Measurements from ENCODE around the gene CNTNAP2.

Gene CNTNAP2

GRCh38 chr7:148079206-148080080 is 1962.8 kb downstream of the CNTNAP2 start:
- no CpG with 5 or more reads among the region's 2 CpGs for WGBS (ENCODE audit: extremely low coverage, insufficient coverage, low lambda C conversion rate)
- peaks cover 3% of the 10 kb centered on the region for H3K4me1 ChIP-seq (ENCODE audit: control insufficient read depth, low read depth, low read length)
- no peak overlapping the region for H3K4me3 ChIP-seq (ENCODE audit: low read length)
- H3K27me3 ChIP-seq (ENCODE audit: insufficient read depth, low read length, poor library complexity): no peaks in the 10 kb centered on the region
- H3K56ac ChIP-seq (ENCODE audit: low read length): peak overlapping the region; percentile 0
- H2BK120ac ChIP-seq (ENCODE audit: low read depth, low read length): peak overlapping the region; percentile 64
- H3K79me1 ChIP-seq (ENCODE audit: low read length): no peaks in the 10 kb centered on the region
- peak overlapping the region; percentile 57 for H3K27ac ChIP-seq (ENCODE audit: low read depth, low read length)
- H3K79me2 ChIP-seq (ENCODE audit: control insufficient read depth, insufficient read depth, low read length): no peaks in the 10 kb centered on the region
- peak overlapping the region; percentile 83 for H2BK5ac ChIP-seq (ENCODE audit: low read length)
- no peak overlapping the region for H3K23ac ChIP-seq (ENCODE audit: low read length)
- H3K4ac ChIP-seq (ENCODE audit: low read depth, low read length): no peak overlapping the region
- no peak overlapping the region for H3K9ac ChIP-seq (ENCODE audit: low read length)
- no peak overlapping the region for H4K5ac ChIP-seq (ENCODE audit: low read length)
- no peaks in the 10 kb centered on the region for H3K36me3 ChIP-seq (ENCODE audit: control insufficient read depth, insufficient read depth, low read length)
- no peak overlapping the region for H2BK15ac ChIP-seq (replicated peaks; ENCODE audit: low read depth)
- H4K8ac ChIP-seq (ENCODE audit: low read depth, low read length): no peak overlapping the region
- peak; percentile 79 for DNase-seq
- peak overlapping the region; percentile 2 for H2AK5ac ChIP-seq (ENCODE audit: low read length)
- no peak overlapping the region for H3K4me2 ChIP-seq (ENCODE audit: low read length)
- H3K18ac ChIP-seq (ENCODE audit: low read length): no peak overlapping the region

GRCh38 chr7:148083448-148083847 is 1966.8 kb downstream of the CNTNAP2 start:
- no peak overlapping the region for H4K5ac ChIP-seq (ENCODE audit: low read length)
- H3K4me3 ChIP-seq (ENCODE audit: low read length): no peak overlapping the region
- DNase-seq: no peak
- no peaks in the 10 kb centered on the region for H3K27me3 ChIP-seq (ENCODE audit: insufficient read depth, low read length, poor library complexity)
- no peak overlapping the region for H2BK120ac ChIP-seq (ENCODE audit: low read depth, low read length)
- H4K8ac ChIP-seq (ENCODE audit: low read depth, low read length): no peak overlapping the region
- H3K36me3 ChIP-seq (ENCODE audit: control insufficient read depth, insufficient read depth, low read length): no peaks in the 10 kb centered on the region
- H3K4me2 ChIP-seq (ENCODE audit: low read length): no peak overlapping the region
- WGBS (ENCODE audit: extremely low coverage, insufficient coverage, low lambda C conversion rate): no CpG with 5 or more reads among the region's 1 CpG
- no peak overlapping the region for H2BK5ac ChIP-seq (ENCODE audit: low read length)
- no peak overlapping the region for H2BK15ac ChIP-seq (replicated peaks; ENCODE audit: low read depth)
- no peak overlapping the region for H2AK5ac ChIP-seq (ENCODE audit: low read length)
- H3K4ac ChIP-seq (ENCODE audit: low read depth, low read length): no peak overlapping the region
- H3K18ac ChIP-seq (ENCODE audit: low read length): no peak overlapping the region
- no peaks in the 10 kb centered on the region for H3K79me1 ChIP-seq (ENCODE audit: low read length)
- H3K23ac ChIP-seq (ENCODE audit: low read length): no peak overlapping the region
- peaks cover 3% of the 10 kb centered on the region for H3K4me1 ChIP-seq (ENCODE audit: control insufficient read depth, low read depth, low read length)
- no peak overlapping the region for H3K27ac ChIP-seq (ENCODE audit: low read depth, low read length)
- no peak overlapping the region for H3K56ac ChIP-seq (ENCODE audit: low read length)
- no peaks in the 10 kb centered on the region for H3K79me2 ChIP-seq (ENCODE audit: control insufficient read depth, insufficient read depth, low read length)
- no peak overlapping the region for H3K9ac ChIP-seq (ENCODE audit: low read length)

GRCh38 chr7:148084138-148084537 is 1967.5 kb downstream of the CNTNAP2 start:
- H3K79me1 ChIP-seq (ENCODE audit: low read length): no peaks in the 10 kb centered on the region
- H3K23ac ChIP-seq (ENCODE audit: low read length): no peak overlapping the region
- no CpG with 5 or more reads among the region's 3 CpGs for WGBS (ENCODE audit: extremely low coverage, insufficient coverage, low lambda C conversion rate)
- H3K79me2 ChIP-seq (ENCODE audit: control insufficient read depth, insufficient read depth, low read length): no peaks in the 10 kb centered on the region
- no peak overlapping the region for H2AK5ac ChIP-seq (ENCODE audit: low read length)
- peaks cover 3% of the 10 kb centered on the region for H3K4me1 ChIP-seq (ENCODE audit: control insufficient read depth, low read depth, low read length)
- no peak overlapping the region for H3K27ac ChIP-seq (ENCODE audit: low read depth, low read length)
- H2BK5ac ChIP-seq (ENCODE audit: low read length): no peak overlapping the region
- H3K4me3 ChIP-seq (ENCODE audit: low read length): no peak overlapping the region
- H3K27me3 ChIP-seq (ENCODE audit: insufficient read depth, low read length, poor library complexity): no peaks in the 10 kb centered on the region
- no peak overlapping the region for H3K18ac ChIP-seq (ENCODE audit: low read length)
- no peak overlapping the region for H3K4me2 ChIP-seq (ENCODE audit: low read length)
- no peak overlapping the region for H3K4ac ChIP-seq (ENCODE audit: low read depth, low read length)
- DNase-seq: peak; percentile 78
- no peak overlapping the region for H4K5ac ChIP-seq (ENCODE audit: low read length)
- no peak overlapping the region for H2BK120ac ChIP-seq (ENCODE audit: low read depth, low read length)
- no peaks in the 10 kb centered on the region for H3K36me3 ChIP-seq (ENCODE audit: control insufficient read depth, insufficient read depth, low read length)
- H3K56ac ChIP-seq (ENCODE audit: low read length): no peak overlapping the region
- H3K9ac ChIP-seq (ENCODE audit: low read length): no peak overlapping the region
- H4K8ac ChIP-seq (ENCODE audit: low read depth, low read length): no peak overlapping the region
- no peak overlapping the region for H2BK15ac ChIP-seq (replicated peaks; ENCODE audit: low read depth)

GRCh38 chr7:148091882-148092281 is 1975.3 kb downstream of the CNTNAP2 start:
- H3K4ac ChIP-seq (ENCODE audit: low read depth, low read length): no peak overlapping the region
- H3K23ac ChIP-seq (ENCODE audit: low read length): no peak overlapping the region
- H3K79me1 ChIP-seq (ENCODE audit: low read length): no peaks in the 10 kb centered on the region
- H3K27me3 ChIP-seq (ENCODE audit: insufficient read depth, low read length, poor library complexity): no peaks in the 10 kb centered on the region
- H3K18ac ChIP-seq (ENCODE audit: low read length): no peak overlapping the region
- no peak overlapping the region for H3K4me3 ChIP-seq (ENCODE audit: low read length)
- no peaks in the 10 kb centered on the region for H3K36me3 ChIP-seq (ENCODE audit: control insufficient read depth, insufficient read depth, low read length)
- H4K8ac ChIP-seq (ENCODE audit: low read depth, low read length): no peak overlapping the region
- H3K4me2 ChIP-seq (ENCODE audit: low read length): no peak overlapping the region
- WGBS (ENCODE audit: extremely low coverage, insufficient coverage, low lambda C conversion rate): no CpG with 5 or more reads among the region's 4 CpGs
- H3K56ac ChIP-seq (ENCODE audit: low read length): no peak overlapping the region
- H2BK120ac ChIP-seq (ENCODE audit: low read depth, low read length): no peak overlapping the region
- no peak for DNase-seq
- no peak overlapping the region for H2AK5ac ChIP-seq (ENCODE audit: low read length)
- H3K79me2 ChIP-seq (ENCODE audit: control insufficient read depth, insufficient read depth, low read length): no peaks in the 10 kb centered on the region
- no peak overlapping the region for H3K27ac ChIP-seq (ENCODE audit: low read depth, low read length)
- H3K4me1 ChIP-seq (ENCODE audit: control insufficient read depth, low read depth, low read length): no peaks in the 10 kb centered on the region
- H2BK15ac ChIP-seq (replicated peaks; ENCODE audit: low read depth): no peak overlapping the region
- H4K5ac ChIP-seq (ENCODE audit: low read length): no peak overlapping the region
- no peak overlapping the region for H2BK5ac ChIP-seq (ENCODE audit: low read length)
- no peak overlapping the region for H3K9ac ChIP-seq (ENCODE audit: low read length)

GRCh38 chr7:148093375-148094166 is 1977.0 kb downstream of the CNTNAP2 start:
- Histone ChIP-seq H2AK5ac (ENCODE audit: low read length) (no peak overlapping the region), H3K18ac (ENCODE audit: low read length) (no peak overlapping the region), H3K79me1 (ENCODE audit: low read length) (no peaks in the 10 kb centered on the region)

More at GRCh38 chr7:148093375-148094166, 1977.0 kb downstream of the CNTNAP2 start:
- H4K8ac ChIP-seq (ENCODE audit: low read depth, low read length): no peak overlapping the region
- no peaks in the 10 kb centered on the region for H3K79me2 ChIP-seq (ENCODE audit: control insufficient read depth, insufficient read depth, low read length)
- H3K4me2 ChIP-seq (ENCODE audit: low read length): no peak overlapping the region
- H2BK120ac ChIP-seq (ENCODE audit: low read depth, low read length): no peak overlapping the region
- H2BK5ac ChIP-seq (ENCODE audit: low read length): no peak overlapping the region
- no peak for DNase-seq
- H2BK15ac ChIP-seq (replicated peaks; ENCODE audit: low read depth): no peak overlapping the region
- no peak overlapping the region for H3K4me3 ChIP-seq (ENCODE audit: low read length)
- H4K5ac ChIP-seq (ENCODE audit: low read length): no peak overlapping the region
- no peaks in the 10 kb centered on the region for H3K4me1 ChIP-seq (ENCODE audit: control insufficient read depth, low read depth, low read length)
- no peaks in the 10 kb centered on the region for H3K36me3 ChIP-seq (ENCODE audit: control insufficient read depth, insufficient read depth, low read length)
- no peaks in the 10 kb centered on the region for H3K27me3 ChIP-seq (ENCODE audit: insufficient read depth, low read length, poor library complexity)
- no peak overlapping the region for H3K27ac ChIP-seq (ENCODE audit: low read depth, low read length)
- no peak overlapping the region for H3K9ac ChIP-seq (ENCODE audit: low read length)
- no CpG with 5 or more reads among the region's 9 CpGs for WGBS (ENCODE audit: extremely low coverage, insufficient coverage, low lambda C conversion rate)
- H3K23ac ChIP-seq (ENCODE audit: low read length): no peak overlapping the region
- peak overlapping the region; percentile 16 for H3K4ac ChIP-seq (ENCODE audit: low read depth, low read length)
- no peak overlapping the region for H3K56ac ChIP-seq (ENCODE audit: low read length)
